Kidney glomerular epithelial cell (primary cell): ENCODE data around the gene TMEM271.
"Not testable (repeated sequence)": the region's sequence is repeated elsewhere in the genome, so short reads cannot be mapped to it uniquely, and the experiment has no call there.

Source experiments
- DNase-seq: peaks from one replicate; lab custom pipeline; 2025; lab: John Stamatoyannopoulos, UW

The TMEM271 gene

GRCh38 chr4:610411-611261, 34.5 kb upstream of the TMEM271 start:
- DNase-seq = peak; percentile 61

- no peak for DNase-seq
Observed at GRCh38 chr4:609400-610050, 33.4 kb upstream of the TMEM271 start.

- DNase-seq = no peak
Observed at GRCh38 chr4:608236-608635, 32.1 kb upstream of the TMEM271 start.

- DNase-seq = no peak
Observed at GRCh38 chr4:605702-606425, 29.8 kb upstream of the TMEM271 start.

- DNase-seq = no peak
Observed at GRCh38 chr4:604131-604530, 28.0 kb upstream of the TMEM271 start.

- peak; percentile 73 for DNase-seq
Observed at GRCh38 chr4:602559-602942, 26.5 kb upstream of the TMEM271 start.

GRCh38 chr4:601612-602558, 25.8 kb upstream of the TMEM271 start:
- no peak for DNase-seq

GRCh38 chr4:600850-601515, 24.9 kb upstream of the TMEM271 start:
- DNase-seq = no peak

- no peak for DNase-seq
Observed at GRCh38 chr4:600166-600565, 24.1 kb upstream of the TMEM271 start.

- no peak for DNase-seq
Observed at GRCh38 chr4:598925-599324, 22.8 kb upstream of the TMEM271 start.

GRCh38 chr4:592825-593520, 16.9 kb upstream of the TMEM271 start:
- no peak for DNase-seq

GRCh38 chr4:592178-592577, 16.1 kb upstream of the TMEM271 start:
- DNase-seq = not testable (repeated sequence)

GRCh38 chr4:590313-590841, 14.3 kb upstream of the TMEM271 start:
- no peak for DNase-seq

GRCh38 chr4:589219-589963, 13.3 kb upstream of the TMEM271 start:
- no peak for DNase-seq

GRCh38 chr4:588351-588849, 12.3 kb upstream of the TMEM271 start:
- DNase-seq = no peak

- no peak for DNase-seq
Observed at GRCh38 chr4:587671-588350, 11.7 kb upstream of the TMEM271 start.

- DNase-seq = no peak
Observed at GRCh38 chr4:583820-584219, 7.7 kb upstream of the TMEM271 start.

- DNase-seq = no peak
Observed at GRCh38 chr4:581753-582361, 5.8 kb upstream of the TMEM271 start.
